ENCODE data around the gene TEKT5.

GRCh38 chr16:10743227-10743609 lies 48.5 kb upstream of the TEKT5 start:
- TF ChIP-seq CTCF (IDR thresholded peaks at IDR 0.05) (no peak), EP300 (IDR thresholded peaks at IDR 0.05) (no peak), POLR2A (IDR thresholded peaks at IDR 0.05; ENCODE audit: low read depth) (no peak)

All from esophagus muscularis mucosa (tissue), 4 donors.